GM20000 (cell line): ENCODE measurements around the gene SLC26A1.

Experiments used
- DNase-seq: peaks from one replicate; pipeline ENCODE4 v3.0.0; 2012; ENCODE audit warnings: low spot score
- CTCF ChIP-seq: IDR thresholded peaks from 2 replicates; pipeline ENCODE4 v1.5.1; 2012; ENCODE audit warnings: mild to moderate bottlenecking, control low read depth; ENCODE audit errors: extremely low read depth, missing control alignments

SLC26A1 gene

GRCh38 chr4:971666-972500 lies 21.3 kb downstream of the SLC26A1 start:
- no peak for DNase-seq
- TF ChIP-seq CTCF, result no peak

GRCh38 chr4:970854-971520 lies 22.2 kb downstream of the SLC26A1 start:
- no peak for TF ChIP-seq CTCF
- no peak for DNase-seq

- no peak for DNase-seq
- no peak for TF ChIP-seq CTCF
Measured at GRCh38 chr4:970046-970745, 23.0 kb downstream of the SLC26A1 start.

GRCh38 chr4:968621-969394 lies 24.4 kb downstream of the SLC26A1 start:
- no peak for DNase-seq
- TF ChIP-seq CTCF, result no peak

- TF ChIP-seq CTCF, result no peak
- no peak for DNase-seq
Measured at GRCh38 chr4:968221-968620, 25.0 kb downstream of the SLC26A1 start.

- DNase-seq, result no peak
- no peak for TF ChIP-seq CTCF
Measured at GRCh38 chr4:967113-968104, 25.8 kb downstream of the SLC26A1 start.
